HG03095 (cell line): ENCODE data around the gene CACNA2D3.

Source experiments
- ATAC-seq: cut with Tn5 transposase; IDR thresholded peaks from one replicate; pipeline ENCODE4 v1.9.1; 2021; ENCODE audit warnings: moderate library complexity; ENCODE audit not compliant: unreplicated experiment

CACNA2D3 gene

GRCh38 chr3:54324103-54324502, 201.8 kb downstream of the CACNA2D3 start:
- ATAC-seq, result no peak

GRCh38 chr3:54326951-54327350, 204.6 kb downstream of the CACNA2D3 start:
- ATAC-seq, result no peak

GRCh38 chr3:54331341-54331740, 209.0 kb downstream of the CACNA2D3 start:
- no peak for ATAC-seq

GRCh38 chr3:54337846-54338245, 215.5 kb downstream of the CACNA2D3 start:
- ATAC-seq, result no peak

- no peak for ATAC-seq
Observed at GRCh38 chr3:54339608-54340007, 217.3 kb downstream of the CACNA2D3 start.

GRCh38 chr3:54341811-54342210, 219.5 kb downstream of the CACNA2D3 start:
- ATAC-seq, result no peak

- no peak for ATAC-seq
Observed at GRCh38 chr3:54342676-54343075, 220.3 kb downstream of the CACNA2D3 start.

- no peak for ATAC-seq
Observed at GRCh38 chr3:54343495-54343894, 221.1 kb downstream of the CACNA2D3 start.

GRCh38 chr3:54344601-54345231, 222.4 kb downstream of the CACNA2D3 start:
- no peak for ATAC-seq

GRCh38 chr3:54345847-54346375, 223.6 kb downstream of the CACNA2D3 start:
- no peak for ATAC-seq

GRCh38 chr3:54347060-54347459, 224.7 kb downstream of the CACNA2D3 start:
- no peak for ATAC-seq

- ATAC-seq, result no peak
Observed at GRCh38 chr3:54347933-54348332, 225.6 kb downstream of the CACNA2D3 start.

GRCh38 chr3:54349231-54349652, 226.9 kb downstream of the CACNA2D3 start:
- no peak for ATAC-seq

GRCh38 chr3:54349691-54350090, 227.3 kb downstream of the CACNA2D3 start:
- ATAC-seq, result no peak

GRCh38 chr3:54353546-54353945, 231.2 kb downstream of the CACNA2D3 start:
- no peak for ATAC-seq

- ATAC-seq, result no peak
Observed at GRCh38 chr3:54353946-54354345, 231.6 kb downstream of the CACNA2D3 start.

- ATAC-seq, result no peak
Observed at GRCh38 chr3:54355800-54356199, 233.4 kb downstream of the CACNA2D3 start.

- ATAC-seq, result no peak
Observed at GRCh38 chr3:54356261-54357045, 234.1 kb downstream of the CACNA2D3 start.

- no peak for ATAC-seq
Observed at GRCh38 chr3:54357301-54357700, 234.9 kb downstream of the CACNA2D3 start.

- ATAC-seq, result no peak
Observed at GRCh38 chr3:54358316-54358715, 236.0 kb downstream of the CACNA2D3 start.

GRCh38 chr3:54358969-54359694, 236.8 kb downstream of the CACNA2D3 start:
- ATAC-seq, result no peak

- no peak for ATAC-seq
Observed at GRCh38 chr3:54360320-54360719, 238.0 kb downstream of the CACNA2D3 start.
